HT-29 (cell line): ENCODE data around the gene COL18A1. TPM values are rescaled to one million over a fixed set of nuclear protein-coding genes. Genes with fewer than 3 reads are reported as not detected.

ENCODE experiments used
- DNase-seq: peaks from one replicate; pipeline ENCODE4 v3.0.0-alpha.2; 2015; ENCODE audit warnings: low spot score
- total RNA-seq: library from RNA; depleted of rRNA; stranded (reverse); fragments of >200 nt; shearing (Covaris generic); gene quantifications from 2 replicates; pipeline ENCODE4 v1.2.3, GENCODE V29; 2014

Gene COL18A1
- total RNA-seq, 1 experiment from 2014 or later: 27.7 TPM

- no peak for DNase-seq
Observed at GRCh38 chr21:45401916-45402900, 2.8 kb upstream of the COL18A1 start.

- DNase-seq: no peak
Observed at GRCh38 chr21:45403133-45403824, 1.7 kb upstream of the COL18A1 start.

GRCh38 chr21:45403825-45404729 is 888 bp upstream of the COL18A1 start:
- DNase-seq: no peak

GRCh38 chr21:45405271-45405818 is 380 bp downstream of the COL18A1 start:
- no peak for DNase-seq

- DNase-seq: no peak
Observed at GRCh38 chr21:45405819-45406762, 1.1 kb downstream of the COL18A1 start.

- DNase-seq: no peak
Observed at GRCh38 chr21:45406801-45407628, 2.0 kb downstream of the COL18A1 start.

GRCh38 chr21:45407629-45408247 is 2.8 kb downstream of the COL18A1 start:
- DNase-seq: no peak

- no peak for DNase-seq
Observed at GRCh38 chr21:45408271-45408791, 3.4 kb downstream of the COL18A1 start.

- no peak for DNase-seq
Observed at GRCh38 chr21:45408801-45409261, 3.9 kb downstream of the COL18A1 start.

- no peak for DNase-seq
Observed at GRCh38 chr21:45409466-45410150, 4.6 kb downstream of the COL18A1 start.

GRCh38 chr21:45410151-45410864 is 5.3 kb downstream of the COL18A1 start:
- no peak for DNase-seq

- DNase-seq: no peak
Observed at GRCh38 chr21:45410865-45411809, 6.2 kb downstream of the COL18A1 start.

GRCh38 chr21:45411810-45412206 is 6.8 kb downstream of the COL18A1 start:
- DNase-seq: no peak

GRCh38 chr21:45412491-45412890 is 7.5 kb downstream of the COL18A1 start:
- no peak for DNase-seq

GRCh38 chr21:45412909-45413611 is 8.1 kb downstream of the COL18A1 start:
- no peak for DNase-seq
